ENCODE results near the gene AP1M2.
"Not testable (repeated sequence)": the region's sequence is repeated elsewhere in the genome, so short reads cannot be mapped to it uniquely, and the experiment has no call there.

AP1M2 gene

DNA sequence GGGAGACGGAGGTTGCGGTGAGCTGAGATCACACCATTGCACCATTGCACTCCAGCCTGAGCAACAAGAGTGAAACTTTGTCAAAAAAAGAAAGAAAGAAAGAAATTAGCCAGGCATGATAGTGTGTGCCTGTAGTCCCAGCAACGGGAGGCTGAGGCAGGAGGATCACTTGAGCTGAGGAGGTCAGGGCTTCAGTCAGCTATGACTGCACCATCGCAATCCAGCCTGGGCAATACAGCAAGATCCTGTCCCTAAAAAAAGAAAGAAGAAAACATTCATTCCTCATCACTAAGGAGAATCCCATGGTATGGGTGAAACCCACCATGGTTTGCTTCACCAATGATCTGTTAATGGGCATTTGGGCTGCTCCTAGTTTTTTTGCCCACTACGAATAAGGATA, 13.0 kb upstream of the AP1M2 start:
- no peak for FAIRE-seq

DNA sequence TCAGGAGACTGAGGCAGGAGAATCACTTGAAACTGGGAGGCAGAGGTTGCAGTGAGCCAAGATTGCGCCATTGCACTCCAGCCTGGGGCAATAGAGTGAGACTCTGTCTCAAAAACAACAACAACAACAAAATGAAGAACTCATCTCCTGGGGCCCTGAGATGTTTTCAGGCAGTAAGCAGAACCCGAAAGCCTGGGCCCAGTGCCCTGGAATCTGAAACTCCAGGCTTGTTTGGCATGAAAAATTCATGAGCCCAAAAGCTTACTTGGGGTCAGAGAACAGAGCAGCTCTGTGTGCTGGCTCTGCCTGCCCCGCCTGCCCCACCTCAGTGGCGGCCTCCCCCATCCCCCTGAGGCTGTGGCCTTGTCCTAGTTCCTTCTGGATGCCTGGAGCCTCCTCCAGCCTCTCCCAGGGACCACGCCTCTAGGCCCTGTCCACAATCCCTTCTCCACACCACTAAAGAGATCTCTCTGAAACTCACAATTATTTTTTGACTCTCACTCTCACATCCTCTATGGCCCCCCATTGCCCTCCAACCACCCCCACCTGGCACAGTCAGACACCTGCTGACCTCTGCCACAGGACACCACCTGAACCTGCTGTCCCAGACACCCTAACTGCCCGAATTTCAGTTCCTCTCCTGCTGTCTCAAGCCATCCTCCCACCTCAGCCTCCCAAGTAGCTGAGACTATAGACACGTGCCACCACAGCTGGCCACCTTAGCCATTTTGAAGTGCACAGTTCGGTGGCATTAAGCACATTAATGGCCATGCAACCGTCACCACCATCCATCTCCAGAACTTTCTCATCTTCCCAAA, 6.9 kb upstream of the AP1M2 start:
- no peak for FAIRE-seq

DNA sequence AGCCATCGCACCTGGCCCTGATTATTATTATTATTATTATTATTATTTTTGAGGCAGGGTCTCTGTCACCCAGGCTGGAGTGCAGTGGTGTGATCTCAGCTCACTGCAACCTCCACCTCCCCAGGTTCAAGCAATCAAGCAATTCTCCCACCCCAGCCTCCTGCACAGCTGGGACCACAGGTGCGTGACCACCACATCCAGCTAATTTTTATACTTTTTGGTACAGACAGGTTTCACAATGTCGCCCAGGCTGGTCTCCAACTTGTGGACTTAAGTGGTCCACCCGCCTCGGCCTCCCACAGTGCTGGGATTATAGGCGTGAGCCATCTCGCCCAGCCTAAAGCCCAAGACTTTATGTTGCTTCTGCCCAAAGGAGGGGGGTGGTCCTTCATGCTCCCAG, 6.0 kb upstream of the AP1M2 start:
- FAIRE-seq = no peak

DNA sequence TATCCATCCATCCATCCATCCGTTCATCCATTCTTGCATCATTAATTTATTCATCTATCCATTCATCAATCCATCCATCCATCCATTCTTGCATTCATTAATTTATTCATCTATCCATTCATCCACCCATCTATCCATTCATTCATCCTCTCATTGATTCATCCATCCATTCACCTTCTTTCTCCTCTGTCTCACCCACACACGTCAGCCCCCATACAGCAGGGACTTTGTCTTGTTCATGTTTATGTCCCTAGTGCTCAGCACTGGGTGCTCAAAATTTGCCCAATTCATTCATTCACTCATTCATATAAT, 683 bp upstream of the AP1M2 start:
- FAIRE-seq = no peak

DNA sequence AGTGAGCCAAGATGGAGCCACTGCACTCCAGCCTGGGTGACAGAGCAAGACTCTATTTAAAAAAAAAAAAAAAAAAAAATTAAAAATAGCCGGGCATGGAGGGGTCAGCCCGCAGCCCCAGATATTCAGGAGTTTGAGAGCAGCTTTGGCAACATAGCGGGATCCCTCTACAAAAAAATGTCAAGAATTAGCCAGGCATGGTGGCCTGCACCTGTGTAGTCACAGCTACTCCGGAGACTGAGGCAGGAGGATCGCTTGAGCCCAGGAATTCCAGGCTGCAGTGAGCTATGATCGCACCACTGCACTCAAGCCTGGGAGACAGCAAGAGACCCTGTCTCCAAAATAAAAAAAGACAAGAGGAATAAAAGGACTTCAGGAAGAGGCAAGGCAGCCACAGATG, 716 bp downstream of the AP1M2 start:
- no peak for FAIRE-seq

DNA sequence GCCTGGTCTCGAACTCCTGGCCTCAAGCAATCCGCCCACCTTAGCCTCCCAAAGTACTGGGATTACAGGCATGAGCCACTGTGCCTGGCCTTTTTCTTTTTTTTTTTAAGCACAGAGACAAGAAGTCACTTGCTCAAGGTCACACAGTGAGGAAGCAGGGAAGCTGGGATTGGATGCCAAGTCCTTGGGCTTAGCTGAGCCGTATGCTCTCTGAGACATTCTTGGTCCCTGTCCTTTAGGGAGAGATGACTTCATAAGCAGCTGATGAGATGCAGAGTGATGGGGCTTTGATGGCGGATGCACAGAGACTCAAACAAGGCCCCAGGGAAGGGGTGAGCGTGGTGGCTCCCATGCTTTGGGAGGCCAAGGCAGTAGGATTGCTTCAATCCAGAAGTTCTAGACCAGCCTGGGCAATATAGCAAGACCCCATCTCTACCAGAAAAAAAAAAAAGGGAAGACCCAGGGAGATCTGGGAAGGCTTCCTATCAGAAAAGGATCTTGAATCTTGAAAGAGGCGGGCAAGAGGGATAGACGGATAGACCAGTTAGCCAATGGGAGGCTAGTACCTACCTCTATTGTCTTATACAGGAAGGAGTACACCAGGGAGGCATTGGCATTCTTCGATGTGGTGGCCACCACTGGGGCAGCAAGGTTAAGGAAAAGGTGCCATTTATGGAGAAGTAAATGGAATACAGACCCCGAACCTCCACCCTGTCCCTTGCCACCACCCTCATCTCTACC, 3.9 kb downstream of the AP1M2 start:
- FAIRE-seq = no peak

DNA sequence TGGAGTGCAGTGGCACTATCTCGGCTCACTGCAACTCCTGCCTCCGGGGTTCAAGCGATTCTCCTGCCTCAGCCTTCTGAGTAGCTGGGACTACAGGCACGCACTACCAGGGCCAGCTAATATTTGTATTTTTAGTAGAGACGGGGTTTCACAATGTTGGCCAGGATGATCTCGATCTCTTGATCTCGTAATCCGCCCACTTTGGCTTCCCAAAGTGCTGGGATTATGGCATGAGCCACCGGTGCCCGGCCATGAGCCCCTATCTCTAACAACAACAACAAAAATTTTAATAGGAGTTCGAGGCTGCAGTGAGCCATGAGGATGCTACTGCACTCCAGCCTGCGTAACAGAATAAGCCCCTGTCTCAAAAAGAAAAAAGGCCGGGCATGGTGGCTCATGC, 5.0 kb downstream of the AP1M2 start:
- FAIRE-seq = no peak

DNA sequence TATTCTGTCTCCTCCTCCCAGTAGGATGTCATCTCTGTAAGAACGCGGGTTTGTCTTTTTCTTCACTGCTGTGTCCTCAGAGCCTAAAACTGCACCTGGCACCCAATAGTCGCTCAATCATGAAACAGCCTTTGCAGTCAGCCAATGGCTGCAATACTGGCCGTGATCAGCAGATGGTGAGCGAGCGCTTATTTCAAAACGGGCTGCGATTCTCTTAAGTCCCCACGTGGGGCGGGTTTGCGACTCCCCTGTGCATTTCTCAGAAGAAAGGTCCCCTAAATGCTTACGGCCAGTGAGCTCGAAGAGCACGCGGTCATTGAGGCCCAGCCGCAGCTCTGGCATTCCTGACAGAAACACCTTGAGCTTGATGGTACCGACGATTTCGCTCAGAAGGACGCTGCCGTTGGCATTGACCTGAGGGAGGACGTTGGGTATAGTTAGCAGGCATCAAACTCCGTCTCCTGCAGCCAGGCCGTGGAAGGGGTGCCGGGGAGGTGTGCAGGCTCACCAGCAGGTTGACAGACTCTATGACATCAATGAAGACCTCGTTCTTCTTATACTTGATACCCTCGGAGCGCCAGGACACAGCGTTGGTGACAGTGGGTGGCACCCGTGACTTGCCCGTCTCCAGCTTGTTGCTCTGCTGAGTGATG, 6.0 kb downstream of the AP1M2 start:
- peak; percentile 96 for FAIRE-seq

DNA sequence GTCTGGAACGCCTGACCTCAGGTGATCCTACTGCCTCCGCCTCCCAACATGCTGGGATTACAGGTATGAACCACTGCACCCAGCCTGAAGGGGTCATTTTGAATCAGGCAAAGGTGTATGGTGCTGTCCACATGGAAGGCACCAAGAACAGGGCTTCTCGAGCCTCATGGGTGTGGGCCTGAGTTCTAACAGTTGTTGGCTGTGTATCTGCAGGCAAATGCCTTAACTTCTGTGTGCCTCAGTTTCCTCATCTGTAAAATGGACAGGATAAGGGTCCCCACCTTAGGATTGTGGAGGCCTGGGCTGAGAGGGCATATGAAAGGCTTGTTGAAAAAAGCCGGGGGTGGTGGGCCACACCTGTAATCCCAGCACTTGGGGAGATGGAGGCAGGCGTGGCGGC, 9.2 kb downstream of the AP1M2 start:
- no peak for FAIRE-seq

DNA sequence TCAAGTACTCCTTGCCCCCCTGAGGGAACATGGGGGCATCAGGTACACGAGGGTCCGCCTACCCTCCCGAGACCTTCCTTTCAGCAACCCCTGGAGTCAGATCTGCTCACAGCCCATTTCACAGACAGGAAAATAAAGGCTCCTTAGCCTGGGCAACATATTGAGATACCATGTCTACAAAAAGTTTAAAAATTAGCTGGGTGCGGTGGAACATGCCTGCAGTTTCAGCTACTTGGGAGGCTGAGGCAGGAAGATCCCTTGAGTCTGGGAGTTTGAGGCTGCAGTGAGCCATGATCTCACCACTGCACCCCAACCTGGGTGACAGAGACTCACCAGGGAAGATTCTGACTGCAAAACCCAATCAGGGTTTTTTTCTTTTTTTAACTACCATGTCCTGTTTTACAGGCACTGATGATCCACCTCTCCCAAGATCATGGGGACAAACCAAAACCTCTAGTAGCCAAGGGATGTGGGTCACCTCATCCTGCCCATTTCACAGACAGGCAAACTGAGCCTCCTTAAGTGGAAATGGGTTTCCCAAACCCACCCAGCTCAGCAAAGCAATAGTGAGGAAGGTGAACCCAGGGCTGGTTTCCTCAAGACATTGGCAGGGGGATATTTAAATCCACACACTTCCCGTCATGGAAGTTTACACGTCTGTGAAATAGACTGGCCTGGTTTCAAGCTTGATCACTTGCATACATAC, 11.9 kb downstream of the AP1M2 start:
- FAIRE-seq = no peak

DNA sequence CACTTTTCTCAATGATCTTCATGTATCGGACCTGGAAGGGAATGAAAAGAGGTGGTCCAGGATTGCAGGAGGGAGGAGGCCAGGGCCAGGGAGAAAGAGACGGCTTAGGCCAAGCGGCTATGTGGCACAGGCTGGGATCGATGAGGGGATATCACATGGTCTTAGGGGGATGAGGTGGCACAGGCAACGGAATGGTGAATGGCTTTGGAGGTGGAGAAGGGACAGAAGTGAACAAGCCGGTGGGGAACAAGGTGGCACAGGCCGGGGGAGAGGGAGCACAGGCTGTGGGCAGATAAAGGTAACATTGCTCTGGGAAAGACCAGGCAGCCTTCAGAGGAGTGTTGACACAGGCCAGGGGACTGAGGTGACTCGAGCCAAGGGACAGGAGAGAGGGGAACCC, 12.7 kb downstream of the AP1M2 start:
- FAIRE-seq = no peak

DNA sequence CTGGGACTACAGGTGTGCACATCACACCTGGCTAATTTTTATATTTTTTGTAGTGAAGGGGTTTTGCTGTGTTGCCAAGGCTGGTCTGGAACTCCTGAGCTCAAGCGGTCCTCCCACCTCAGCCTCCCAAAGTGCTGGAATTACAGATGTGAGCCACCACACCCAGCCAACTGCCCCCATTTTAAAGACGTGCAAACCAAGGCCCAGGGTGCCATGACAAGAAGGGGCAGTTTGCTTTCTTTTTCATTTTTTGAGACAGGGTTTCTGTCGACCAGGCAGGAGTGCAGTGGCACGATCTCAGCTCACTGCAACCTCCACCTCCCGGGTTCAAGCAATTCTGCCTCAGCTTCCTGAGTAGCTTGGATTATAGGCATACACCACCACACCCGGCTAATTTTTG, 13.3 kb downstream of the AP1M2 start:
- FAIRE-seq = not testable (repeated sequence)

DNA sequence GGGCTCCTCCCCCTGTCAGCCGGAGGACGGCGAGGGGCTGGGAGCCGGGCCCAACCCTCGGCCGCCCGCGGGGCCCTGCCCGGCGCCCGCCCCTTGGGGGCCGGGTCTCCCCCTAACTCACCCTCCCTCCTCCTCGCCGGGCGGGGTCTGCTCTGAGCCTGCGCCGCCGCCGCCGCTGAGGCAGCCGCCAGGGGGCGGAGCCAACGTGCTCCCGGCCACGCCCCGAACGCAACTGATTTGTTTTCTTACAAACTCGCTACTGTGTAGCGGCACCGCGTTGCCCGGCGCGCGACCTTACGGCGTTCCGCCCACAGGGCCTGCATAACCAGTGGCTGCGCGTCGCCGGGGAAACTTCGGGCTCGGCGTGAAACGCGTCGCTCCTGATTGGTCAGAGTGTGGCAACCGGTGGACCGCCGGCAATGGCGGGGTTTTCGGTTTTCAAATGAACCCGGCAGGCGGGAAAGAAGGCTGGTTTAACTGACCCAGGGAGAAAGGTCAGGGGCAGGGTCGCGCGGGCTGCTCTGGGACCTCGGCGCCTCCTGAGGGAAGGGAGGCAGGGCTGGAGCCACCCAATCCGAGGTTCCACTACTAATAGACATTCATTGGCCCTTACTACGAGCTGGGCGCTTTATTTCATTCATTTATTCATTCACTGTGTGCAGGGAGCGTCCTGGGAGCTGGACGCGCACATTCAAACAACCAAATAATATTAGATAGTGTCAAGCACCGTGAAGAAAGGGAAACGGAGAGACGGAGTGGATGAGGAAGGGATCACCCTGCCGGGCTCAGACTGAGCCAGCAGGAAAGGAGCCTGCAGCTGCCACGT, 18.1 kb downstream of the AP1M2 start, which contains the start of gene CDKN2D:
Gene CDKN2D, minus strand, starts transcription at position 154 of the 826 bp plus-strand sequence. CDS start 326 bp downstream, outside the sequence.
- FAIRE-seq = peak; percentile 98

DNA sequence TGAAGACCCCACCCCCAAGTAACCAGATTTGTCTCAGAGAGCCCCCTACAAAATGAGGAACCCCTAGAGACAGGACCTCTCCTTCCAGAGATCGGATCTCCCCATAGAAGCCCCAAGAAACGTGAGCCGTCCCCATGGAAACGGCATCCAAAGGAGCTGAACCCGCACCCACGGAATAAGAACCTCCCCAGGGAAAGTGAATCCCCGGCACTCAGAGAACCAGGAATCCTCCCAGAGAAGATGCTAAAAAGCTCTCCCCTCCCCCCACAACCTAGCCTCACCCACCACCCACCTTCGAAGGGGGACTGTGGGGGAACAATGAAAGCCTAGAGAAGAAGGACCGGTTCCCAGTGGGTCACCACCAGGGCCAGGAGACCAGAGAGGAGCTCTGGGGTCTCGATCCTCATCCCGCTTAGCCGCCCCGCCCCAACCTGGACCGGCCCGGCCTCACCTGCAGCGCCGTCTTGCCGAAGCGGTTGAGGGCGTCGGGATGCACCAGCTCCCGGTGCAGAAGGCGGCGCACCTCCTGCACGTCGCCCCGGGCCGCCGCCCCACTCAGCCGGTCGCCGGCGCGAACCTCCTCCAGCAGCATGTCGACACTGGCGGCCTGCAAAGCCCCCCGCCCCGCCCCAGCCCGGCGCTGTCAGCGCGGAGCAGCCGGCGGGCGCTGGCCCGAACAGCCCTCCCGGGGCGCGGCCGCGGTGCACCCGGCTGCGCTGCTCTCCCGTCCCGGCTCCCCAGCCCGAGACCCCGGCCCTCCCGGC, 18.9 kb downstream of the AP1M2 start:
- no peak for FAIRE-seq

DNA sequence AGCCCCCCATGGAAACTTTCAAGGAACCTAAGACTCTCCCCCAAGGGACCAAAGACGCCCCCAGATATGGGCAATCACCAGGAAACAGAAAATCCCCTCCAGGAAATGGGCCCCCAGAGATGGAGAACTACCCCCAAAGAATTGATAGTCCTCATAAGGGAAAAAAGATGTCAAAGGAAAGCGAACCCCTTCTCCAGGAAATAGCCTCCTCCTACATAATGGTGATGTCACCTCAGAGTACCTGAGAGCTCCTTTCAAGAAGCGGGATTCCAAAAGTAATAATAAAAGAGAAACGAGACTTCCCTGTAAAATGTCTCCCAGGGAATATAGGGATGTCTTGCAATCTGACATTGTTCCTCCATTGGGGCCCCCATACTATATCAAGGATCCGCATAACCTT, 19.5 kb downstream of the AP1M2 start:
- FAIRE-seq = no peak

DNA sequence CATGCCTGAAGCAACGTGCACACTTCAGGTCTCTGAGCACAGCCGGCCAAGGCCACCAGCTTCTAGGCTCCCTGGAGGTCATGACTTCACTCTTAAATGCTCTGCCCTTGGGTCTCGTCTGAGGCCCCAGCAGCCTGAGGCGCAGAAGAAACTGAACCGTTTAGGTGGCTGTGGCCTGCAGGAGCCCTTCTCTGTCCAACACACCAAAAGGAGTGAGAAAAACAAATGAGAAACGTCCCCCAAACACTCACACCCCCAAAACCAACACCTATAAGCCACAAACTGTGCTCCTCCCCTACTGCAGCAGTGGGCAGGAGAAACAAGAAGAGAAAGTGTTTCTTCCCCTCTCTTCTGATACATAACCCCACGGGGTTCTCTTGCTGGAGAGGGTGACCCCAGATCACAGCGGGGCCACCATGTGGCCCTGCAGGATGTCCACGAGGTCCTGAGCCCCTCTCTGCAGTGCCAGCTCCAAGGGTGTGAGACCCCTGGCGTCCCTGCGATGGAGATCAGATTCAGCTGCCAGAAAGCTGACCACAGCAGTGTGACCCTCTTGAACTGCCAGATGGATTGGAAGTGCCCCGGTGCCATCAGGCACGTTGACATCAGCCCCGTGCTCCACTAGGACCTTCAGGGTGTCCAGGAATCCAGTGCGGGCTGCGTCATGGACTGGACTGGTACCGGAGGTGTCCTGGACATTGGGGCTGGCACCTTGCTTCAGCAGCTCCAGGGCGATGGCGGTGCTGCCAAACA, 20.3 kb downstream of the AP1M2 start:
- FAIRE-seq = no peak

DNA sequence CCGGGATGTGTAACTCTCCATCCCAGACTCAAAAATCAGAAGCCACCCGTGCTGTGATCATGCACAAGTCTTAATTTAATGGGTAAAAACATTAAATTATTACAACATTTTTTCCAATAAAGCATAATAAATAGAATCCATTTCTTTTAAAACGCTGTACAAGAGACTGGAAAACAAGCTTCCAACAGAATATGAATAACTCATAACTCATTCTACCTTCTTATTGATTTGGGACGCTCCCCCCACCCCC, 20.8 kb downstream of the AP1M2 start:
- FAIRE-seq = no peak

DNA sequence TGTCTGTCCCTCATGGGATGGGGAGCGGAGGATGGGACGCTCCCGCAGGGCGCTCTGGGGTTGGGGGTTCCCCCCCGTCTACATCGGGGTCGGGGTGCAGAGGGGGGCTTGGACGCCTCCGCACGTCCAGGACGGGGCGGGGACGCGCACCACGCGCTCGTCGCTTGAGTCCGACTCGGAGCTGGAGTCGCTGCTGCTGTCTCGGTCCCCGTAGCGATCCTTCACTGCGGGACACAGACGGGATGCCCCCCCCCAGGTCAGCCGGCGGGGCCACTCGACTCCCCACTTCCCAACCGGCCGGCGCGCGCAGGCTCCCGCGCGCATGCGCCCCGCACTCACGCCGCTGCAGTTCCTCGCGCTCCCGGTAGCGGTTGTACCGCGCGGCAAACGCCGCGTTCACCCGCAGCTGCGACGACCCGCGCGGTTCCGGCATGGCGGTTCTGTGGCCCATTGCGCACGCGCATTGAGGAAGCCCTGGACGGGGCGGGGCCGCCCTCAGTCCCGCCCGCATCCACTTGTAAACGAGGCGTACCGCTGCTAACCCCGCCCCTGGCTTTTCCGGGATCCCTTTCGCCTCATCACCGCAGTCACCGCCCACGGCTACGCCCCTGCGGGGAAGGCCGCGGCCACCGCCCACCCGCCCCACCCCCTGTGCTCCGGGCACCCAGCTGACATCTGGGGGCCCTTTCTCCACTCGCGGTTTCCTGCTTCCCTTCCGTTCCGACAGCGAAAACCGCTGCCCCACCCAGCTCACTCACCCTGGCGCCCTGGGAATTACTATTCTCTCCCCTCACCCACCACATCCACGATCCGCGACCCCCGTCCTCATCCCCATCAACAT, 21.3 kb downstream of the AP1M2 start, which contains the start of gene KRI1:
Gene KRI1, minus strand, starts transcription at position 444 of the 841 bp plus-strand sequence. Its CDS starts 11 bp downstream, at position 433.
- peak; percentile 47 for FAIRE-seq

DNA sequence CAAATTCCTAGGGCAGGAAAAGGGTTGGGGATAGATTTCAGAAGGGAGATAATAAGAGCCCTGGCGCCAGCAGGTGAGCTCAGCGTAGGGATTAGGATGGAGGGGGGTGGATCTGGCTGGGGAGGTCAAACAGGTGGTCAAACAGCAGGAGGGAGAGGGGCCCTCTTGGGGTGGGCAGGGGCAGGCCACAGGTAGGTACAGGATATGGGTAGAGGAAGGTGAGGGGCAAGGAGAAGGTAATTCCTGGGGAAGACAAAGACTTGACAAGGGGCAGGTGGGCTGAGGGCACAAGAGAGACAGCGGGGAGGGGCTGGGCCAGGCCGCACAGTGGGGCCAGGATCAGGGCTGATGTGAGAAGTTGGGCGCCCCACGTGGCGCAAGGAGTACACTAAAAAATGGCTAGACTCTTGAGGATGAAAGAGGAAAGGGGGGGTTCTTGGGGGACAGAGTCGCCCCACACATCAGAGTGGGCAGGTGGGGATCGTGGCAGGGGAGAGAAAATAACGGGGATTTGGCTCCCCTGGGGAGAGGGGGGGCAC, 22.0 kb downstream of the AP1M2 start:
- no peak for FAIRE-seq

DNA sequence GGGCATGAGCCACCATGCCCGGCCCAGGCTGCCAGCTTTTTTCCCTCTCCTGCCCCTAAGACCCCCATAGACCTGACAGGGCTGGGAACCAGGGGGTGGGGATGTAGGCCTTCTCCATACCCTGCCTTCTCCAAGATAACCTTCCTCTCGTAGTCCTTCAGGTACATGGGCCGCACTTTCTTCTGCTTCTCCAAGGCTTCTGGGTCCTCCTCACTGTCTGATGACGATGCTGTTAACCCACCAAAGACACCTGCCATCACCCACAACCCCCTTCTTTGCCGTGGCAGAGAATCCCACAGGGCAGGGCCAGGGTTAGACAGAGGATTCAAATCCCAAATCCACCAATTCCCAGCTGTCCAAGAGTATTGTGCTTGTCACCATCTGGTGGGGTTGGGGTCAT, 24.5 kb downstream of the AP1M2 start:
- FAIRE-seq = no peak

Measured in G401.6 (cell line).